Thyroid gland (tissue), 4 donors: Measurements from ENCODE around the gene RABL3.

Experiments
- POLR2A ChIP-seq, 2 donors: fragments of 450-650 bp; IDR thresholded peaks; one replicate each; pipeline ENCODE4 v1.6.1; 2017; ENCODE audit warnings: antibody characterized with exemption in 2 of 2, mild to moderate bottlenecking in 2 of 2, moderate library complexity in 1 of 2
- TF ChIP-seq, protein P1 (sequence below), 6 experiments: fragments of 200-600 bp in 3 of 6; fragments of 450-650 bp in 3 of 6; sonication (generic) in 3 of 6; IDR thresholded peaks; one replicate each; pipeline ENCODE4 v1.5.1; 2016 to 2019; ENCODE audit warnings: antibody characterized with exemption in 6 of 6, mild to moderate bottlenecking in 2 of 6, inconsistent platforms in 1 of 6, moderate library complexity in 1 of 6

DNA sequence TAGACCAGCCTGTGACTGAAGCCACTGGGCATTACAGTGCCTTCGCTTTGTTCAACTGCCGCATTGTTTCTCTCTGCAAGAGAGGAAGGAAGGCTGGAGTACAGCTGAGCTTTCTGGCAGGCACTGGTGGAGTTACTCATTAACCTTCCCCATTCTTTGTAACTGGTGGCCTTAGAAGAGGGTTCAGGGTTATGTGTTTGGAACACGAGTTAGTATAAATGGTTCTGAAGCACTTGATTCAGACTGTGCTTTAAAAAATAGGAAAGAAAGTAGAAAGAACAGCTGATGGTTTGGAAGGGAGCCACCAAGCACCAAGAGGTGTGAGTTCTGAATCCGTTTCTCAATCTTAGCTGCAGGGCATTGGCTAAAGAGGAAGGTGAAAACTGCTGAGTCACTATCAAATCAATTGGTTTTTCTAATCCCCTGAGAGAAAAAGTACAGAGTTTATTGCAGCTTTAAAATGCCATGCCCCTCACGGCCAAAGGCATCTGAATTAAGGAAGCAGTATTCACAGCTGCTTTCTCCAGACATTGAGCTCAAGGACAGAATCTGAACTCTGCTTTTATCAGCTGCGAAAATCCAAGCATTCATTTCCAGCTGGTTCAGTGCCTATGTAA is 63.9 kb downstream of the RABL3 start:
- TF ChIP-seq, protein P1, sequence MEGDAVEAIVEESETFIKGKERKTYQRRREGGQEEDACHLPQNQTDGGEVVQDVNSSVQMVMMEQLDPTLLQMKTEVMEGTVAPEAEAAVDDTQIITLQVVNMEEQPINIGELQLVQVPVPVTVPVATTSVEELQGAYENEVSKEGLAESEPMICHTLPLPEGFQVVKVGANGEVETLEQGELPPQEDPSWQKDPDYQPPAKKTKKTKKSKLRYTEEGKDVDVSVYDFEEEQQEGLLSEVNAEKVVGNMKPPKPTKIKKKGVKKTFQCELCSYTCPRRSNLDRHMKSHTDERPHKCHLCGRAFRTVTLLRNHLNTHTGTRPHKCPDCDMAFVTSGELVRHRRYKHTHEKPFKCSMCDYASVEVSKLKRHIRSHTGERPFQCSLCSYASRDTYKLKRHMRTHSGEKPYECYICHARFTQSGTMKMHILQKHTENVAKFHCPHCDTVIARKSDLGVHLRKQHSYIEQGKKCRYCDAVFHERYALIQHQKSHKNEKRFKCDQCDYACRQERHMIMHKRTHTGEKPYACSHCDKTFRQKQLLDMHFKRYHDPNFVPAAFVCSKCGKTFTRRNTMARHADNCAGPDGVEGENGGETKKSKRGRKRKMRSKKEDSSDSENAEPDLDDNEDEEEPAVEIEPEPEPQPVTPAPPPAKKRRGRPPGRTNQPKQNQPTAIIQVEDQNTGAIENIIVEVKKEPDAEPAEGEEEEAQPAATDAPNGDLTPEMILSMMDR (IDR thresholded peaks at IDR 0.05): peak in 1 of 6 experiments; percentile 8
- peak in 1 of 2 donors; percentile 34 for TF ChIP-seq POLR2A (IDR thresholded peaks at IDR 0.05)
